Fibroblast of lung (primary cell): ENCODE results near the gene BTBD8.

ENCODE experiments used
- CTCF ChIP-seq, 2 donors: IDR thresholded peaks in 1 of 2; conservative IDR thresholded peaks in 1 of 2; 1 replicate in 1 of 2; 2 replicates in 1 of 2; pipeline ENCODE4 v1.5.1; 2011 to 2012; ENCODE audit warnings: low read length in 2 of 2, control low read depth in 1 of 2, inconsistent platforms in 1 of 2, low read depth in 1 of 2, mild to moderate bottlenecking in 1 of 2
- EZH2 ChIP-seq: IDR thresholded peaks from 2 replicates; pipeline ENCODE4 v1.5.1; 2012; ENCODE audit warnings: low read length, control low read depth, mild to moderate bottlenecking; ENCODE audit errors: missing control alignments

DNA sequence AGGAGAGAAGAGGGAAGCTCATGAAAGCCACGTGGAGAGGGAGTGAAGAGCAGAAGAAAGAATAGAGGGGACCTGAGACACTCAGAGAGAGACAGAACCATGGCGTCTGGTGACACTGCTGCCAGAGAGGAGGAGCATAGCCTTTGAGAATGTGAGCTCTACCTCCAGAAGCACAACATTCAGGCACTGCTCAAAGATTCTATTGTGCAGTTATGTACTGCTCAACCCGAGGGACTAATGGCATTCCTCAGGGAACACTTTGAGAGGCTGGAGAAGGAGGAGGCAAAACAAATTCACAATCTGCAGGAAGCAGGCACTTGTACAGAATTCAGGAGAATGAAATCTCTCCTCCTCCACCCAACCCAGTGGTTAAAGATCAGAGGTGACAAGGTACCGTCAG lies 45.1 kb downstream of the BTBD8 start:
- TF ChIP-seq CTCF (conservative IDR thresholded peaks at IDR 0.05 in 1 of 2, IDR thresholded peaks at IDR 0.05 in 1 of 2; ENCODE audit: low read depth in 1 of 2, low read length in 2 of 2) (no peak), EZH2 (no peak)
